ENCODE data around the gene IL2RA.

IL2RA gene

GRCh38 chr10:5983774-5984173 lies 78.4 kb downstream of the IL2RA start:
- Histone ChIP-seq H2AFZ (ENCODE audit: low read depth) (no peak overlapping the region), H3K27me3 (ENCODE audit: insufficient read depth, low read depth) (no peaks in the 10 kb centered on the region), H3K4me2 (no peak overlapping the region), H3K4me3 (IDR thresholded peaks at IDR 0.05; ENCODE audit: insufficient read depth, low read depth, low read length) (no peak overlapping the region), H3K27ac (no peak overlapping the region), H3K9ac (no peak overlapping the region), H4K20me1 (ENCODE audit: insufficient read depth) (no peaks in the 10 kb centered on the region), H3K79me2 (ENCODE audit: insufficient read depth, low read depth) (no peaks in the 10 kb centered on the region), H3K4me1 (ENCODE audit: low read depth, poor library complexity, severe bottlenecking) (peaks cover 10% of the 10 kb centered on the region), H3K36me3 (ENCODE audit: insufficient read depth) (no peaks in the 10 kb centered on the region)
- no peak for TF ChIP-seq CTCF (conservative IDR thresholded peaks at IDR 0.05; ENCODE audit: low read depth, low read length)

- Histone ChIP-seq H3K36me3 (ENCODE audit: insufficient read depth) (no peaks in the 10 kb centered on the region), H2AFZ (ENCODE audit: low read depth) (no peak overlapping the region), H3K4me3 (IDR thresholded peaks at IDR 0.05; ENCODE audit: insufficient read depth, low read depth, low read length) (no peak overlapping the region), H3K27me3 (ENCODE audit: insufficient read depth, low read depth) (no peaks in the 10 kb centered on the region), H3K27ac (no peak overlapping the region), H3K79me2 (ENCODE audit: insufficient read depth, low read depth) (peaks cover 1% of the 10 kb centered on the region; the same call in 1 of the 2 replicates), H3K4me2 (no peak overlapping the region), H4K20me1 (ENCODE audit: insufficient read depth) (no peaks in the 10 kb centered on the region), H3K9ac (no peak overlapping the region), H3K4me1 (ENCODE audit: low read depth, poor library complexity, severe bottlenecking) (peaks cover 14% of the 10 kb centered on the region)
- no peak for TF ChIP-seq CTCF (conservative IDR thresholded peaks at IDR 0.05; ENCODE audit: low read depth, low read length)
Measured at GRCh38 chr10:5981529-5981928, 80.6 kb downstream of the IL2RA start.

- Histone ChIP-seq H3K4me1 (ENCODE audit: low read depth, poor library complexity, severe bottlenecking) (peaks cover 33% of the 10 kb centered on the region), H4K20me1 (ENCODE audit: insufficient read depth) (no peaks in the 10 kb centered on the region), H3K36me3 (ENCODE audit: insufficient read depth) (no peaks in the 10 kb centered on the region), H3K9ac (peak overlapping the region; percentile 95), H2AFZ (ENCODE audit: low read depth) (peak overlapping the region; percentile 92), H3K79me2 (ENCODE audit: insufficient read depth, low read depth) (peaks cover 30% of the 10 kb centered on the region), H3K4me3 (IDR thresholded peaks at IDR 0.05; ENCODE audit: insufficient read depth, low read depth, low read length) (no peak overlapping the region), H3K27me3 (ENCODE audit: insufficient read depth, low read depth) (no peaks in the 10 kb centered on the region), H3K4me2 (peak overlapping the region; percentile 93), H3K27ac (peak overlapping the region; percentile 92)
- TF ChIP-seq CTCF (conservative IDR thresholded peaks at IDR 0.05; ENCODE audit: low read depth, low read length) = no peak
Measured at GRCh38 chr10:5978230-5978489, 84.0 kb downstream of the IL2RA start.

- H3K79me2 ChIP-seq (ENCODE audit: insufficient read depth, low read depth) = peaks cover 35% of the 10 kb centered on the region
- H3K36me3 ChIP-seq (ENCODE audit: insufficient read depth) = no peaks in the 10 kb centered on the region
- H3K4me2 ChIP-seq = peak within 1 kb of the TSS; percentile 93
- no peaks in the 10 kb centered on the region for H4K20me1 ChIP-seq (ENCODE audit: insufficient read depth)
- H3K4me3 ChIP-seq (IDR thresholded peaks at IDR 0.05; ENCODE audit: insufficient read depth, low read depth, low read length) = no peak within 1 kb of the TSS
- peak within 1 kb of the TSS; percentile 92 for H3K27ac ChIP-seq
- peak within 1 kb of the TSS; percentile 92 for H2AFZ ChIP-seq (ENCODE audit: low read depth)
- H3K9ac ChIP-seq = peak within 1 kb of the TSS; percentile 95
- no peak for TF ChIP-seq CTCF (conservative IDR thresholded peaks at IDR 0.05; ENCODE audit: low read depth, low read length)
- no peaks in the 10 kb centered on the region for H3K27me3 ChIP-seq (ENCODE audit: insufficient read depth, low read depth)
- H3K4me1 ChIP-seq (ENCODE audit: low read depth, poor library complexity, severe bottlenecking) = peaks cover 33% of the 10 kb centered on the region
Measured at GRCh38 chr10:5977471-5978229, 84.5 kb downstream of the IL2RA start, which contains the start of gene IL15RA. TSS of gene IL15RA (minus strand) at chr10:5977543. CDS start at chr10:5977492, 51 bp downstream.

All from KMS-11 (cell line).